ENCODE measurements around the gene VPS33B. TPM values are rescaled to one million over a fixed set of nuclear protein-coding genes. Genes with fewer than 3 reads are reported as not detected.

VPS33B gene
- total RNA-seq, 2 experiments from 2014 or later, result 3.9 to 13.0 TPM

- H3K4me1 ChIP-seq (ENCODE audit: insufficient read depth, low read length, poor library complexity, severe bottlenecking), result peaks cover 18% of the 10 kb centered on the region
- DNase-seq (ENCODE audit: low spot score), result peak; percentile 52
- H4K20me1 ChIP-seq (ENCODE audit: insufficient read depth, low read length), result no peaks in the 10 kb centered on the region
- H3K9me3 ChIP-seq (ENCODE audit: low read length), result no peaks in the 10 kb centered on the region
- H3K79me2 ChIP-seq (ENCODE audit: insufficient read depth, low read depth, low read length), result peaks cover 12% of the 10 kb centered on the region
- peak overlapping the region; percentile 89 for H3K27ac ChIP-seq (ENCODE audit: low read depth, low read length, poor library complexity, severe bottlenecking)
- TSS peak; percentile 85 for BruUV-seq (replicated peaks)
- TF ChIP-seq CTCF (conservative IDR thresholded peaks at IDR 0.05; ENCODE audit: low read length) (no peak), EZH2phosphoT487 (IDR thresholded peaks at IDR 0.05; ENCODE audit: borderline replicate concordance, low read depth, low read length) (no peak)
- ChIA-PET POLR2A (interaction anchor here (0.5 to 6.1 kb wide), 12 partner anchors 12 to 764 kb away, joined by 3 to 58 read pairs (median 4); partner anchors contain the start of genes HDDC3, UNC45A and VPS33B), CTCF (ENCODE audit: unreplicated experiment) (interaction anchor here (0.7 to 3.9 kb wide), 4 partner anchors 22 to 316 kb away, joined by 3 to 41 read pairs (median 6); partner anchors contain the start of genes HDDC3 and UNC45A)
- H3K36me3 ChIP-seq (ENCODE audit: insufficient read depth, low read length), result peaks cover 62% of the 10 kb centered on the region
- intact Hi-C loops (cut with micrococcal nuclease; ENCODE audit: unreplicated experiment), result loop anchor here (1.0 to 2.0 kb wide), 4 partner anchors 39 to 315 kb away; partner anchors contain the start of gene PRC1
- no peaks in the 10 kb centered on the region for H3K9me2 ChIP-seq (ENCODE audit: insufficient read depth, low read length)
- peak overlapping the region; percentile 99 for H3K4me2 ChIP-seq (ENCODE audit: low read length)
- peak overlapping the region; percentile 71 for H3K4me3 ChIP-seq (ENCODE audit: low read depth, low read length, poor library complexity, severe bottlenecking)
- H2AFZ ChIP-seq (ENCODE audit: low read length), result peak overlapping the region; percentile 33; the same call in 1 of the 2 replicates
Measured at GRCh38 chr15:90955624-90956273, 66.6 kb downstream of the VPS33B start.

GRCh38 chr15:90954712-90955623 lies 67.4 kb downstream of the VPS33B start, which contains the start of gene RCCD1:
Gene RCCD1, plus strand, starts transcription at chr15:90954884. Its CDS starts 1,851 bp downstream, at chr15:90956735.
- Histone ChIP-seq H3K36me3 (ENCODE audit: insufficient read depth, low read length) (peaks cover 62% of the 10 kb centered on the region), H3K9me2 (ENCODE audit: insufficient read depth, low read length) (no peaks in the 10 kb centered on the region), H3K79me2 (ENCODE audit: insufficient read depth, low read depth, low read length) (peaks cover 12% of the 10 kb centered on the region), H3K9me3 (ENCODE audit: low read length) (no peaks in the 10 kb centered on the region), H2AFZ (ENCODE audit: low read length) (peak within 1 kb of the TSS; percentile 33; the same call in 1 of the 2 replicates), H3K27ac (ENCODE audit: low read depth, low read length, poor library complexity, severe bottlenecking) (peak within 1 kb of the TSS; percentile 89), H3K4me3 (ENCODE audit: low read depth, low read length, poor library complexity, severe bottlenecking) (peak within 1 kb of the TSS; percentile 71), H3K4me1 (ENCODE audit: insufficient read depth, low read length, poor library complexity, severe bottlenecking) (peaks cover 18% of the 10 kb centered on the region), H4K20me1 (ENCODE audit: insufficient read depth, low read length) (no peaks in the 10 kb centered on the region), H3K4me2 (ENCODE audit: low read length) (peak within 1 kb of the TSS; percentile 99)
- DNase-seq (ENCODE audit: low spot score), result peak; percentile 98
- intact Hi-C loops (cut with micrococcal nuclease; ENCODE audit: unreplicated experiment), result loop anchor here (1.0 to 2.0 kb wide), 2 partner anchors 20 to 40 kb away; partner anchors contain the start of genes PRC1 and UNC45A
- POLR2A ChIA-PET, result interaction anchor here (0.7 to 6.1 kb wide), 8 partner anchors 12 to 763 kb away, joined by 3 to 58 read pairs (median 4); partner anchors contain the start of genes HDDC3, UNC45A and VPS33B
- BruUV-seq (replicated peaks), result no TSS peak
- TF ChIP-seq CTCF (conservative IDR thresholded peaks at IDR 0.05; ENCODE audit: low read length) (no peak), EZH2phosphoT487 (IDR thresholded peaks at IDR 0.05; ENCODE audit: borderline replicate concordance, low read depth, low read length) (no peak)
- CTCF ChIA-PET (ENCODE audit: unreplicated experiment), result interaction anchor here (0.7 to 3.9 kb wide), 3 partner anchors 16 to 67 kb away, joined by 3 to 41 read pairs (median 4); partner anchors contain the start of genes HDDC3 and UNC45A
